DMS 273 (cell line): ENCODE results near the gene COPE.

Experiments used
- DNase-seq: peaks from one replicate; lab custom pipeline; 2025; ENCODE audit not compliant: unreplicated experiment; lab: John Stamatoyannopoulos, UW

Gene COPE

GRCh38 chr19:18853755-18854427 is 65.3 kb downstream of the COPE start:
- DNase-seq = no peak

- no peak for DNase-seq
Measured at GRCh38 chr19:18852648-18853047, 66.5 kb downstream of the COPE start.

GRCh38 chr19:18851673-18852325 is 67.4 kb downstream of the COPE start:
- no peak for DNase-seq

GRCh38 chr19:18850471-18851375 is 68.5 kb downstream of the COPE start:
- no peak for DNase-seq

GRCh38 chr19:18849838-18850400 is 69.3 kb downstream of the COPE start:
- no peak for DNase-seq
